Gastroesophageal sphincter (tissue), 3 donors: Measurements from ENCODE around the gene MEF2D.

ENCODE experiments used
- CTCF ChIP-seq, 4 experiments: fragments of 200-600 bp in 2 of 4; fragments of 450-650 bp in 2 of 4; sonication (generic) in 1 of 4; IDR thresholded peaks; one replicate each; pipeline ENCODE4 v1.5.1; 2017 to 2019; ENCODE audit warnings: antibody characterized with exemption in 4 of 4, mild to moderate bottlenecking in 2 of 4, moderate library complexity in 2 of 4
- EP300 ChIP-seq: sonication (generic); formaldehyde crosslinking; IDR thresholded peaks from one replicate; pipeline ENCODE4 v1.6.1; 2017; ENCODE audit warnings: antibody characterized with exemption, mild to moderate bottlenecking
- POLR2A ChIP-seq, 2 donors: fragments of 450-650 bp; IDR thresholded peaks; one replicate each; pipeline ENCODE4 v1.6.1; 2017; ENCODE audit warnings: antibody characterized with exemption in 2 of 2, mild to moderate bottlenecking in 2 of 2, moderate library complexity in 1 of 2
- POLR2AphosphoS5 ChIP-seq: sonication (generic); formaldehyde crosslinking; IDR thresholded peaks from one replicate; pipeline ENCODE4 v1.6.1; 2017; ENCODE audit warnings: antibody characterized with exemption

GRCh38 chr1:156500543-156500792, at the start of gene MEF2D:
- TF ChIP-seq CTCF (IDR thresholded peaks at IDR 0.05) (peak in 2 of 4 experiments; percentile 13 to 17), POLR2AphosphoS5 (no peak), EP300 (no peak), POLR2A (IDR thresholded peaks at IDR 0.05) (peak; percentile 31 to 76)
